ENCODE measurements around the gene TMEM120A. TPM values are rescaled to one million over a fixed set of nuclear protein-coding genes. Genes with fewer than 3 reads are reported as not detected.

The TMEM120A gene
- total and polyA plus RNA-seq, 7 donors: 18.3 to 88.2 (median 49.0) TPM

DNA sequence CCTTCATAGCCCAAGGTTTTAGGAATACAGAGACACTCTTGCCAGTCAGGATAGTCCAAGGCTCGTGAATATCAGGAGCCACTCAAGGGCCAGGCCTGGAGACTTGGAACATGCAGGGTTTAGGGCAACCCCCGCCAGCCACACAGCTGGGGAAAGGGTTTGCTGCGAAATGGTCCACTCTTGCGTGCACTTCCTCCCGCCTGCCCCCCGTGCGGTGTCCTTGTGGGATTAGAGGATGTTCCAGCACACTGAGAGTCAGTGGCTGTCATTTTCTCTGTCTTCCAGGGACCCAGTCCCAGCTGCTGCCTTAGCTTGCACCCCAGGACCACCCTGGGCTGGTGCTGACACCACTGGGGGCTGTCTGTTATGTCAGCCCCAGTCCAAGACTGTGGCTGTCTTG, 41.0 kb downstream of the TMEM120A start:
- no peaks in the 10 kb centered on the region for H3K9me3 ChIP-seq
- 92% methylated on average over 7 of the region's 7 CpGs for WGBS, 2 donors
- H3K4me3 ChIP-seq: no peak overlapping the region
- no peaks in the 10 kb centered on the region for H3K4me1 ChIP-seq
- no peak overlapping the region for H3K27ac ChIP-seq
- H3K27me3 ChIP-seq: no peaks in the 10 kb centered on the region
- TF ChIP-seq POLR2AphosphoS5 (IDR thresholded peaks at IDR 0.05) (no peak), CTCF (IDR thresholded peaks at IDR 0.05) (no peak), POLR2A (IDR thresholded peaks at IDR 0.05) (no peak), EP300 (IDR thresholded peaks at IDR 0.05) (no peak)
- no peak for DNase-seq
- intact Hi-C loops (cut with DNase I): no loop called here
- H3K36me3 ChIP-seq: peaks cover 0 to 49% (median 20%) of the 10 kb centered on the region in 4 donors

- WGBS, 2 donors: 74 to 78% methylated on average over 5 of the region's 5 CpGs
- Histone ChIP-seq H3K4me3 (no peak overlapping the region), H3K27me3 (no peaks in the 10 kb centered on the region), H3K36me3 (peaks cover 0 to 35% (median 20%) of the 10 kb centered on the region in 4 donors), H3K4me1 (peaks cover 0 to 4% (median 0%) of the 10 kb centered on the region in 4 donors), H3K27ac (no peak overlapping the region), H3K9me3 (no peaks in the 10 kb centered on the region)
- TF ChIP-seq POLR2A (IDR thresholded peaks at IDR 0.05) (no peak), EP300 (IDR thresholded peaks at IDR 0.05) (no peak), POLR2AphosphoS5 (IDR thresholded peaks at IDR 0.05) (peak in 1 of 4 donors; percentile 20)
- no peak for DNase-seq
- intact Hi-C loops (cut with DNase I): no loop called here
Observed at GRCh38 chr7:75951506-75951905, 42.9 kb downstream of the TMEM120A start.

GRCh38 chr7:75950111-75950681, 44.2 kb downstream of the TMEM120A start:
- DNase-seq: no peak
- Histone ChIP-seq H3K9me3 (no peaks in the 10 kb centered on the region), H3K4me1 (peaks cover 0 to 6% (median 2%) of the 10 kb centered on the region in 4 donors), H3K4me3 (no peak overlapping the region), H3K27ac (no peak overlapping the region), H3K27me3 (no peaks in the 10 kb centered on the region), H3K36me3 (peaks cover 0 to 22% (median 13%) of the 10 kb centered on the region in 4 donors)
- TF ChIP-seq POLR2A (IDR thresholded peaks at IDR 0.05) (no peak), CTCF (IDR thresholded peaks at IDR 0.05) (no peak), EP300 (IDR thresholded peaks at IDR 0.05) (no peak), POLR2AphosphoS5 (IDR thresholded peaks at IDR 0.05) (no peak)
- WGBS, 2 donors: 91% methylated on average over 15 of the region's 15 CpGs
- intact Hi-C loops (cut with DNase I): no loop called here

DNA sequence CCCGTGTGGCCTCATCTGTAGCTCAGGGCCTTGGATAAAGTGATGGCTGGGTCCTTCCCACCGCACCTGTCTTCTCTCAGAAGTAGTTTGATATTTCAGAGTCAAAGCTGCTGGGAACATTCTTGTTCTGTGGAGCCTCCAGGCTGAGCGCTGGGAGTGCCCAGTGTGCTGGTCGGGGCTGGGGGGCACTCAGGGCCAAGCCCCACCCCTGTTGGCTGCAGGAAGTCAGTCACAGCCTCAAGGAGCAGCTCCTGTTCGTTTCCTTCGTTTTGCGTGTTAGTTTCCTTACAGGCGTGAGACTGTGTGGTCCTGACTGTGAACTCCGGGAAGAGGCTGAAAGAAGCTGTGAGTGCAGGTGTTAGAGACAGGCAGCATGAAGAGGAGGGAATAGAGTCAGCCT, 46.2 kb downstream of the TMEM120A start:
- intact Hi-C loops (cut with DNase I): no loop called here
- Histone ChIP-seq H3K27me3 (no peaks in the 10 kb centered on the region), H3K4me3 (no peak overlapping the region), H3K4me1 (peaks cover 0 to 6% (median 2%) of the 10 kb centered on the region in 4 donors), H3K9me3 (no peaks in the 10 kb centered on the region), H3K27ac (no peak overlapping the region), H3K36me3 (peaks cover 0 to 6% (median 0%) of the 10 kb centered on the region in 4 donors)
- DNase-seq: no peak
- 84 to 86% methylated on average over 9 of the region's 9 CpGs for WGBS, 2 donors
- TF ChIP-seq POLR2A (IDR thresholded peaks at IDR 0.05): no peak
- TF ChIP-seq CTCF (IDR thresholded peaks at IDR 0.05): no peak
- no peak for TF ChIP-seq POLR2AphosphoS5 (IDR thresholded peaks at IDR 0.05)
- no peak for TF ChIP-seq EP300 (IDR thresholded peaks at IDR 0.05)

DNA sequence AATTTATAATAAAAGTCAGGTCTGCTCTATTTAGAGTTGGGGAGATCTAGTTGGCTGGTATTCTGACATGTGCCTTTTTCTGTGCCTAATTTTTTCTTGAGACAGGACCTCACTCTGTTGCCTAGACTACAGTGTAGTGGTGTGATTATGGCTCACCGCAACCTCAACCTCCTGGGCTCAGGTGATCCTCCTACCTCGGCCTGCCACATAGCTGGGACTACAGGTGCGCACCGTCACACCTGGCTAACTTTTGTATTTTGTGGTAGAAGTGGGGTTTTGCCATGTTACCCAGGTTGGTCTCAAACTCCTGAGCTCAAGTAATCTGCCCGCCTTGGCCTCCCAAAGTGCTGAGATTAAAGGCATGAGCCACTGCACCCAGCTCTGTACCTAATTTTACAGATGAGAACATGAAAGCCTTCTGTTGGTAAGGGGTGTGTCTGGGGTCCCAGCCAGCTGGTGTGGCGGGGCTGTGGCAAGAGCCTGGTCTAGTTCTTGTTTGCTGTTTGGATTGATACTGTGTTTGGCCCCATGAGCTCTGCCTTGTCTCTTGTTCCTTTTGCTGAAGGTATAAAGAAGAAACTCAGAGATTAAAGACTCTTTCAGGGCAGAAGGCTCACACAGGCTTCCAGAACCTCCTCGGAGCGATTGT, 48.1 kb downstream of the TMEM120A start:
- H3K36me3 ChIP-seq: peaks cover 0 to 6% (median 0%) of the 10 kb centered on the region in 4 donors
- WGBS, 2 donors: 75 to 86% methylated on average over 8 of the region's 8 CpGs
- no peaks in the 10 kb centered on the region for H3K27me3 ChIP-seq
- H3K27ac ChIP-seq: no peak overlapping the region
- no peak for TF ChIP-seq EP300 (IDR thresholded peaks at IDR 0.05)
- no peak for TF ChIP-seq CTCF (IDR thresholded peaks at IDR 0.05)
- no peak for TF ChIP-seq POLR2AphosphoS5 (IDR thresholded peaks at IDR 0.05)
- no peak for TF ChIP-seq POLR2A (IDR thresholded peaks at IDR 0.05)
- no peak overlapping the region for H3K4me3 ChIP-seq
- peaks cover 0 to 6% (median 2%) of the 10 kb centered on the region in 4 donors for H3K4me1 ChIP-seq
- intact Hi-C loops (cut with DNase I): no loop called here
- no peak for DNase-seq
- H3K9me3 ChIP-seq: no peaks in the 10 kb centered on the region
